Parathyroid adenoma (tissue), 2 donors: Measurements from ENCODE around the gene C3orf70.

Experiments
- H2AFZ ChIP-seq: fragments of 300-600 bp; sonication (generic); one replicate; pipeline ENCODE4 v1.7.0; 2017; ENCODE audit warnings: antibody characterized with exemption, mild to moderate bottlenecking
- H3K27ac ChIP-seq: fragments of 300-600 bp; sonication (generic); one replicate; pipeline ENCODE4 v1.7.0; 2017
- H3K27me3 ChIP-seq: fragments of 300-600 bp; sonication (generic); one replicate; pipeline ENCODE4 v1.7.0; 2017; ENCODE audit warnings: low read length; ENCODE audit not compliant: control insufficient read depth, insufficient read depth
- H3K36me3 ChIP-seq: fragments of 300-600 bp; sonication (generic); one replicate; pipeline ENCODE4 v1.7.0; 2017; ENCODE audit warnings: low read length; ENCODE audit not compliant: control insufficient read depth, insufficient read depth
- H3K4me1 ChIP-seq: fragments of 300-600 bp; sonication (generic); one replicate; pipeline ENCODE4 v1.7.0; 2017; ENCODE audit warnings: control low read depth
- H3K4me2 ChIP-seq: fragments of 300-600 bp; sonication (generic); one replicate; pipeline ENCODE4 v1.7.0; 2017; ENCODE audit warnings: low read length
- H3K4me3 ChIP-seq: fragments of 300-600 bp; sonication (generic); one replicate; pipeline ENCODE4 v1.7.0; 2017; ENCODE audit warnings: low read depth, low read length
- H3K79me2 ChIP-seq: fragments of 300-600 bp; sonication (generic); one replicate; pipeline ENCODE4 v1.7.0; 2017; ENCODE audit warnings: control low read depth
- H3K9ac ChIP-seq: fragments of 300-600 bp; sonication (generic); one replicate; pipeline ENCODE4 v1.7.0; 2017; ENCODE audit warnings: mild to moderate bottlenecking
- H3K9me3 ChIP-seq: fragments of 300-600 bp; sonication (generic); one replicate; pipeline ENCODE4 v1.7.0; 2017; ENCODE audit warnings: low read length; ENCODE audit not compliant: control insufficient read depth
- CTCF ChIP-seq: fragments of 300-600 bp; sonication (generic); IDR thresholded peaks from one replicate; pipeline ENCODE4 v1.7.0; 2017; ENCODE audit warnings: antibody characterized with exemption, mild to moderate bottlenecking
- donor health status: primary hyperparathyroidism.

Gene C3orf70

GRCh38 chr3:185049710-185050109 lies 103.2 kb downstream of the C3orf70 start:
- H3K9ac ChIP-seq, result no peak overlapping the region
- no peak overlapping the region for H3K4me2 ChIP-seq
- no peak overlapping the region for H3K4me3 ChIP-seq
- H3K27ac ChIP-seq, result no peak overlapping the region
- no peak for TF ChIP-seq CTCF
- H3K27me3 ChIP-seq, result no peaks in the 10 kb centered on the region
- no peak overlapping the region for H2AFZ ChIP-seq
- H3K9me3 ChIP-seq, result no peaks in the 10 kb centered on the region
- no peaks in the 10 kb centered on the region for H3K36me3 ChIP-seq
- H3K79me2 ChIP-seq, result no peaks in the 10 kb centered on the region
- no peaks in the 10 kb centered on the region for H3K4me1 ChIP-seq

GRCh38 chr3:185046603-185047002 lies 106.3 kb downstream of the C3orf70 start:
- TF ChIP-seq CTCF, result no peak
- no peak overlapping the region for H3K27ac ChIP-seq
- no peaks in the 10 kb centered on the region for H3K79me2 ChIP-seq
- no peaks in the 10 kb centered on the region for H3K36me3 ChIP-seq
- no peak overlapping the region for H3K9ac ChIP-seq
- no peaks in the 10 kb centered on the region for H3K9me3 ChIP-seq
- no peak overlapping the region for H3K4me2 ChIP-seq
- no peak overlapping the region for H2AFZ ChIP-seq
- no peak overlapping the region for H3K4me3 ChIP-seq
- no peaks in the 10 kb centered on the region for H3K4me1 ChIP-seq
- H3K27me3 ChIP-seq, result no peaks in the 10 kb centered on the region

GRCh38 chr3:185046164-185046515 lies 106.7 kb downstream of the C3orf70 start:
- no peak overlapping the region for H3K27ac ChIP-seq
- TF ChIP-seq CTCF, result no peak

GRCh38 chr3:185042312-185043050 lies 110.4 kb downstream of the C3orf70 start:
- Histone ChIP-seq H3K27ac (no peak overlapping the region), H3K36me3 (no peaks in the 10 kb centered on the region), H3K4me1 (no peaks in the 10 kb centered on the region), H3K4me2 (no peak overlapping the region), H3K27me3 (no peaks in the 10 kb centered on the region), H3K79me2 (no peaks in the 10 kb centered on the region), H2AFZ (no peak overlapping the region), H3K9me3 (no peaks in the 10 kb centered on the region), H3K9ac (no peak overlapping the region), H3K4me3 (no peak overlapping the region)
- TF ChIP-seq CTCF, result no peak

More at GRCh38 chr3:185046164-185046515, 106.7 kb downstream of the C3orf70 start:
- Histone ChIP-seq H3K36me3 (no peaks in the 10 kb centered on the region), H3K9ac (no peak overlapping the region), H3K27me3 (no peaks in the 10 kb centered on the region), H3K4me2 (no peak overlapping the region), H2AFZ (no peak overlapping the region), H3K9me3 (no peaks in the 10 kb centered on the region), H3K79me2 (no peaks in the 10 kb centered on the region), H3K4me3 (no peak overlapping the region), H3K4me1 (no peaks in the 10 kb centered on the region)

- H3K79me2 ChIP-seq, result no peaks in the 10 kb centered on the region
- no peaks in the 10 kb centered on the region for H3K9me3 ChIP-seq
- H3K27ac ChIP-seq, result no peak overlapping the region
- no peak overlapping the region for H3K9ac ChIP-seq
- TF ChIP-seq CTCF, result no peak
- H2AFZ ChIP-seq, result no peak overlapping the region
- no peaks in the 10 kb centered on the region for H3K4me1 ChIP-seq
- H3K4me3 ChIP-seq, result no peak overlapping the region
- no peak overlapping the region for H3K4me2 ChIP-seq
- H3K27me3 ChIP-seq, result no peaks in the 10 kb centered on the region
- no peaks in the 10 kb centered on the region for H3K36me3 ChIP-seq
Measured at GRCh38 chr3:185041540-185041939, 111.3 kb downstream of the C3orf70 start.
